IPS DF 6.9 (cell line): ENCODE results near the gene ANKRD52.

ENCODE experiments used
- DNase-seq: peaks from one replicate; pipeline ENCODE4 v3.0.0-alpha.2; 2013; ENCODE audit warnings: low read depth, low spot score
- H3K27ac ChIP-seq: one replicate; pipeline ENCODE4 v1.5.1; 2013; ENCODE audit warnings: low read length, control low read depth
- H3K27me3 ChIP-seq: 2 replicates; pipeline ENCODE4 v1.6.1; 2013; ENCODE audit warnings: mild to moderate bottlenecking, low read length; ENCODE audit not compliant: control insufficient read depth, insufficient read depth
- H3K36me3 ChIP-seq: 2 replicates; pipeline ENCODE4 v1.6.1; 2013; ENCODE audit warnings: low read length; ENCODE audit not compliant: control insufficient read depth, insufficient read depth
- H3K4me1 ChIP-seq: 2 replicates; pipeline ENCODE4 v1.6.1; 2013; ENCODE audit warnings: low read length; ENCODE audit not compliant: control insufficient read depth, insufficient read depth
- H3K4me3 ChIP-seq: 2 replicates; pipeline ENCODE4 v1.5.1; 2013; ENCODE audit warnings: mild to moderate bottlenecking, low read length
- H3K9me3 ChIP-seq: 2 replicates; pipeline ENCODE4 v1.6.1; 2013; ENCODE audit warnings: low read length, inconsistent platforms; ENCODE audit not compliant: control insufficient read depth, insufficient read depth
- WGBS: extraction: QIAGEN DNeasy Blood & Tissue Kit; methylation state at CpG from one replicate; pipeline ENCODE4 v1.1.7; 2013; ENCODE audit warnings: mixed read lengths, missing lambda C conversion rate; ENCODE audit not compliant: insufficient read length, insufficient coverage; 5-methylcytosine and 5-hydroxymethylcytosine counted together

Gene ANKRD52

GRCh38 chr12:56258068-56258819, at the start of gene ANKRD52:
TSS of gene ANKRD52 (minus strand) at chr12:56258384. CDS start at chr12:56258269, 115 bp downstream.
- peak; percentile 45 for DNase-seq
- Histone ChIP-seq H3K4me3 (peak within 1 kb of the TSS; percentile 97), H3K27me3 (no peaks in the 10 kb centered on the region), H3K36me3 (peaks cover 10% of the 10 kb centered on the region), H3K9me3 (no peaks in the 10 kb centered on the region), H3K27ac (no peak within 1 kb of the TSS), H3K4me1 (0 out of 2 replicates have a peak, but pooled peaks cover 4% of the 10 kb centered on the region)
- WGBS = no CpG with 5 or more reads among the region's 78 CpGs

GRCh38 chr12:56307221-56307965, 49.2 kb upstream of the ANKRD52 start:
- DNase-seq = no peak

GRCh38 chr12:56304872-56305590, 46.8 kb upstream of the ANKRD52 start:
- Histone ChIP-seq H3K4me1 (0 out of 2 replicates have a peak, but pooled peaks cover 2% of the 10 kb centered on the region), H3K36me3 (peaks cover 11% of the 10 kb centered on the region; the same call in 1 of the 2 replicates), H3K9me3 (no peaks in the 10 kb centered on the region), H3K4me3 (no peak overlapping the region), H3K27ac (no peak overlapping the region), H3K27me3 (no peaks in the 10 kb centered on the region)
- no CpG with 5 or more reads among the region's 8 CpGs for WGBS
- no peak for DNase-seq

More at GRCh38 chr12:56307221-56307965, 49.2 kb upstream of the ANKRD52 start:
- H3K4me3 ChIP-seq = no peak overlapping the region
- H3K4me1 ChIP-seq = no peaks in the 10 kb centered on the region
- WGBS = no CpG with 5 or more reads among the region's 7 CpGs
- H3K9me3 ChIP-seq = no peaks in the 10 kb centered on the region
- H3K36me3 ChIP-seq = peaks cover 14% of the 10 kb centered on the region; the same call in 1 of the 2 replicates
- H3K27ac ChIP-seq = no peak overlapping the region
- H3K27me3 ChIP-seq = no peaks in the 10 kb centered on the region

GRCh38 chr12:56304276-56304675, 46.1 kb upstream of the ANKRD52 start:
- Histone ChIP-seq H3K9me3 (no peaks in the 10 kb centered on the region), H3K27ac (no peak overlapping the region), H3K27me3 (no peaks in the 10 kb centered on the region), H3K36me3 (peaks cover 8% of the 10 kb centered on the region; the same call in 1 of the 2 replicates), H3K4me3 (no peak overlapping the region), H3K4me1 (0 out of 2 replicates have a peak, but pooled peaks cover 2% of the 10 kb centered on the region)
- no peak for DNase-seq
- no CpG with 5 or more reads among the region's 3 CpGs for WGBS

- Histone ChIP-seq H3K4me1 (0 out of 2 replicates have a peak, but pooled peaks cover 2% of the 10 kb centered on the region), H3K36me3 (0 out of 2 replicates have a peak, but pooled peaks cover 5% of the 10 kb centered on the region), H3K4me3 (peak overlapping the region; percentile 18; the same call in 1 of the 2 replicates), H3K27ac (no peak overlapping the region), H3K27me3 (no peaks in the 10 kb centered on the region), H3K9me3 (no peaks in the 10 kb centered on the region)
- DNase-seq = no peak
- no CpG with 5 or more reads among the region's 21 CpGs for WGBS
Observed at GRCh38 chr12:56300644-56301464, 42.7 kb upstream of the ANKRD52 start.

GRCh38 chr12:56299853-56300643, 41.9 kb upstream of the ANKRD52 start, which contains the start of gene CS:
TSS of gene CS (minus strand) at chr12:56300330. CDS start at chr12:56300201, 129 bp downstream.
- peak; percentile 93 for DNase-seq
- no CpG with 5 or more reads among the region's 63 CpGs for WGBS
- no peak within 1 kb of the TSS for H3K27ac ChIP-seq
- H3K36me3 ChIP-seq = 0 out of 2 replicates have a peak, but pooled peaks cover 3% of the 10 kb centered on the region
- no peaks in the 10 kb centered on the region for H3K27me3 ChIP-seq
- H3K9me3 ChIP-seq = no peaks in the 10 kb centered on the region
- 0 out of 2 replicates have a peak, but pooled peaks cover 2% of the 10 kb centered on the region for H3K4me1 ChIP-seq
- H3K4me3 ChIP-seq = peak within 1 kb of the TSS; percentile 79

GRCh38 chr12:56299308-56299852, 41.2 kb upstream of the ANKRD52 start:
- H3K27me3 ChIP-seq = no peaks in the 10 kb centered on the region
- H3K27ac ChIP-seq = no peak overlapping the region
- peak overlapping the region; percentile 79 for H3K4me3 ChIP-seq
- DNase-seq = no peak
- H3K4me1 ChIP-seq = 0 out of 2 replicates have a peak, but pooled peaks cover 2% of the 10 kb centered on the region
- H3K36me3 ChIP-seq = 0 out of 2 replicates have a peak, but pooled peaks cover 3% of the 10 kb centered on the region
- WGBS = no CpG with 5 or more reads among the region's 10 CpGs
- H3K9me3 ChIP-seq = no peaks in the 10 kb centered on the region

GRCh38 chr12:56298828-56299227, 40.6 kb upstream of the ANKRD52 start:
- H3K4me1 ChIP-seq = 0 out of 2 replicates have a peak, but pooled peaks cover 2% of the 10 kb centered on the region
- no peaks in the 10 kb centered on the region for H3K9me3 ChIP-seq
- H3K27me3 ChIP-seq = no peaks in the 10 kb centered on the region
- 0 out of 2 replicates have a peak, but pooled peaks cover 3% of the 10 kb centered on the region for H3K36me3 ChIP-seq
- no CpG with 5 or more reads among the region's 5 CpGs for WGBS
- DNase-seq = no peak
- no peak overlapping the region for H3K27ac ChIP-seq
- no peak overlapping the region; the same call in 1 of the 2 replicates for H3K4me3 ChIP-seq
